DLD1 (cell line): Measurements from ENCODE around the gene LRRC51.
"Not testable (repeated sequence)": the region's sequence is repeated elsewhere in the genome, so short reads cannot be mapped to it uniquely, and the experiment has no call there.

Experiments
- in situ Hi-C: cut with HindIII; loops from 2 replicates; pipeline ENCODE4 v1.10.0; 2017; ENCODE audit warnings: low sequenced_read_pairs

LRRC51 gene

GRCh38 chr11:72138821-72139390 lies 58.3 kb downstream of the LRRC51 start:
- in situ Hi-C loops, result no loop called here

- in situ Hi-C loops, result no loop called here
These were observed 58.9 kb downstream of the LRRC51 start for GRCh38 chr11:72139500-72139899.

- in situ Hi-C loops, result no loop called here
These were observed 60.0 kb downstream of the LRRC51 start for GRCh38 chr11:72140661-72141060.

- in situ Hi-C loops, result no loop called here
These were observed 60.4 kb downstream of the LRRC51 start for GRCh38 chr11:72141066-72141465.

GRCh38 chr11:72142086-72142485 lies 61.4 kb downstream of the LRRC51 start:
- in situ Hi-C loops, result not testable (repeated sequence)

GRCh38 chr11:72142543-72142942 lies 61.9 kb downstream of the LRRC51 start:
- in situ Hi-C loops, result not testable (repeated sequence)

- in situ Hi-C loops, result no loop called here
These were observed 64.3 kb downstream of the LRRC51 start for GRCh38 chr11:72144807-72145565.
